SK-N-SH treated with all-trans-retinoic acid at 6 μM for 48 hours (cell line): ENCODE results near the gene SLC7A10.

ENCODE experiments used
- ATAC-seq: fragments of 200-7000 bp; cut with Tn5 transposase; 3 replicates; pipeline ENCODE4 v1.9.1; 2020; ENCODE audit warnings: mild to moderate bottlenecking, moderate library complexity
- BACH2 ChIP-seq: fragments of 250-450 bp; sonication (Bioruptor Pico); IDR thresholded peaks from 2 replicates; pipeline ENCODE4 v1.9.0; 2021; ENCODE audit warnings: mild to moderate bottlenecking, borderline replicate concordance
- CREB5 ChIP-seq: fragments of 250-450 bp; sonication (Bioruptor Pico); IDR thresholded peaks from 2 replicates; pipeline ENCODE4 v1.5.1; 2020; ENCODE audit warnings: low read depth, mild to moderate bottlenecking, moderate library complexity
- ESRRG ChIP-seq: fragments of 250-450 bp; sonication (Bioruptor Pico); IDR thresholded peaks from 2 replicates; pipeline ENCODE4 v1.6.1; 2021; ENCODE audit warnings: mild to moderate bottlenecking
- GLIS3 ChIP-seq: fragments of 250-450 bp; sonication (Bioruptor Pico); IDR thresholded peaks from 2 replicates; pipeline ENCODE4 v1.5.0; 2020; ENCODE audit warnings: mild to moderate bottlenecking, moderate library complexity
- ISL1 ChIP-seq: fragments of 250-450 bp; sonication (Bioruptor Pico); IDR thresholded peaks from 2 replicates; pipeline ENCODE4 v2.1.2; 2022; ENCODE audit warnings: mild to moderate bottlenecking, moderate library complexity
- OSR1 ChIP-seq: fragments of 250-450 bp; sonication (Bioruptor Pico); IDR thresholded peaks from 2 replicates; pipeline ENCODE4 v1.8.0; 2022; ENCODE audit warnings: moderate library complexity, mild to moderate bottlenecking, inconsistent platforms
- POU6F1 ChIP-seq: fragments of 250-450 bp; sonication (Bioruptor Pico); IDR thresholded peaks from 2 replicates; pipeline ENCODE4 v1.8.0; 2021; ENCODE audit warnings: low read depth, mild to moderate bottlenecking, moderate library complexity, borderline replicate concordance
- PPARA ChIP-seq: fragments of 250-450 bp; sonication (Bioruptor Pico); IDR thresholded peaks from 2 replicates; pipeline ENCODE4 v1.5.0; 2020; ENCODE audit warnings: mild to moderate bottlenecking, borderline replicate concordance
- RARB ChIP-seq: fragments of 250-450 bp; sonication (Bioruptor Pico); IDR thresholded peaks from 2 replicates; pipeline ENCODE4 v1.8.0; 2021; ENCODE audit warnings: mild to moderate bottlenecking, moderate library complexity
- SNAI2 ChIP-seq: fragments of 250-450 bp; sonication (Bioruptor Pico); IDR thresholded peaks from 2 replicates; pipeline ENCODE4 v1.5.0; 2020; ENCODE audit warnings: mild to moderate bottlenecking, moderate library complexity
- TCF4 ChIP-seq: fragments of 250-450 bp; sonication (Bioruptor Pico); IDR thresholded peaks from 2 replicates; pipeline ENCODE4 v1.8.0; 2021; ENCODE audit warnings: mild to moderate bottlenecking, moderate library complexity, borderline replicate concordance
- TOX ChIP-seq: fragments of 250-450 bp; sonication (Bioruptor Pico); IDR thresholded peaks from 2 replicates; pipeline ENCODE4 v1.8.0; 2021; ENCODE audit warnings: mild to moderate bottlenecking, moderate library complexity, borderline replicate concordance
- TSHZ2 ChIP-seq: fragments of 250-450 bp; sonication (Bioruptor Pico); IDR thresholded peaks from 2 replicates; pipeline ENCODE4 v1.5.0; 2020; ENCODE audit warnings: mild to moderate bottlenecking, moderate library complexity
- ZC3H10 ChIP-seq: fragments of 250-450 bp; sonication (Bioruptor Pico); IDR thresholded peaks from 2 replicates; pipeline ENCODE4 v1.5.1; 2021; ENCODE audit warnings: mild to moderate bottlenecking, moderate library complexity
- ZFP3 ChIP-seq: fragments of 250-450 bp; sonication (Bioruptor Pico); IDR thresholded peaks from 2 replicates; pipeline ENCODE4 v1.5.0; 2020; ENCODE audit warnings: mild to moderate bottlenecking, moderate library complexity
- ZFP30 ChIP-seq: fragments of 450-650 bp; formaldehyde crosslinking; IDR thresholded peaks from 2 replicates; pipeline ENCODE4 v1.5.0; 2022; ENCODE audit warnings: mild to moderate bottlenecking, moderate library complexity
- ZNF565 ChIP-seq: fragments of 450-650 bp; formaldehyde crosslinking; conservative IDR thresholded peaks from 2 replicates; pipeline ENCODE4 v1.5.0; 2020; ENCODE audit warnings: low read depth, mild to moderate bottlenecking, moderate library complexity
- ZNF70 ChIP-seq: fragments of 450-650 bp; formaldehyde crosslinking; IDR thresholded peaks from 2 replicates; pipeline ENCODE4 v1.5.0; 2020; ENCODE audit warnings: mild to moderate bottlenecking, moderate library complexity
- ZNF8 ChIP-seq: fragments of 450-650 bp; formaldehyde crosslinking; IDR thresholded peaks from 2 replicates; pipeline ENCODE4 v1.5.0; 2020; ENCODE audit warnings: mild to moderate bottlenecking, moderate library complexity

Gene SLC7A10

GRCh38 chr19:33201473-33201872 is 24.2 kb downstream of the SLC7A10 start:
- ATAC-seq: no peak
- TF ChIP-seq ZNF565 (CRISPR knock-in tag): no peak
- TF ChIP-seq TSHZ2 (CRISPR knock-in tag): no peak
- TF ChIP-seq ESRRG (CRISPR knock-in tag): no peak
- TF ChIP-seq GLIS3 (CRISPR knock-in tag): no peak

- TF ChIP-seq ZFP3 (no peak), ISL1 (CRISPR knock-in tag) (no peak), PPARA (CRISPR knock-in tag) (no peak), POU6F1 (no peak), RARB (CRISPR knock-in tag) (no peak), ZNF565 (CRISPR knock-in tag) (no peak), CREB5 (CRISPR knock-in tag) (no peak), OSR1 (no peak), ZNF8 (CRISPR knock-in tag) (no peak), ZNF70 (no peak), ESRRG (CRISPR knock-in tag) (no peak), ZFP30 (CRISPR knock-in tag) (no peak), TSHZ2 (CRISPR knock-in tag) (no peak), ZC3H10 (CRISPR knock-in tag) (no peak), TCF4 (CRISPR knock-in tag) (no peak), TOX (no peak), SNAI2 (no peak)
- TF ChIP-seq, all 23 proteins: peak for 0
- ATAC-seq: no peak
These were observed 26.0 kb downstream of the SLC7A10 start for GRCh38 chr19:33199441-33200265.

GRCh38 chr19:33198169-33198568 is 27.5 kb downstream of the SLC7A10 start:
- no peak for ATAC-seq

More at GRCh38 chr19:33198169-33198568, 27.5 kb downstream of the SLC7A10 start:
- TF ChIP-seq RARB (CRISPR knock-in tag) (no peak), POU6F1 (no peak), SNAI2 (no peak), TSHZ2 (CRISPR knock-in tag) (no peak), TOX (no peak), ZFP3 (no peak), ZFP30 (CRISPR knock-in tag) (no peak), ZNF565 (CRISPR knock-in tag) (no peak), BACH2 (CRISPR knock-in tag) (no peak), ZNF8 (CRISPR knock-in tag) (no peak), PPARA (CRISPR knock-in tag) (no peak), ESRRG (CRISPR knock-in tag) (no peak)
